Motor neuron (in vitro differentiated cells): ENCODE measurements around the gene TREH. TPM values are rescaled to one million over a fixed set of nuclear protein-coding genes. Genes with fewer than 3 reads are reported as not detected.

Experiments used
- ATAC-seq, 8 experiments: fragments of 200-7000 bp; cut with Tn5 transposase; replicated peaks in 6 of 8; 2 replicates each; pipeline ENCODE4 v1.8.0; 2021; ENCODE audit warnings: mild to moderate bottlenecking in 8 of 8, moderate library complexity in 8 of 8
- H3K27ac ChIP-seq, 2 donors: fragments of 250-450 bp; sonication (Bioruptor Pico); 2 replicates each; pipeline ENCODE4 v1.9.0; 2021; ENCODE audit warnings: antibody characterized with exemption in 2 of 2, mild to moderate bottlenecking in 2 of 2, moderate library complexity in 1 of 2
- H3K4me1 ChIP-seq, 2 donors: fragments of 250-450 bp; sonication (Bioruptor Pico); replicated peaks in 1 of 2; 2 replicates each; pipeline ENCODE4 v1.6.1; 2021; ENCODE audit warnings: antibody characterized with exemption in 2 of 2, mild to moderate bottlenecking in 2 of 2, moderate library complexity in 1 of 2
- H3K4me3 ChIP-seq, 5 donors: fragments of 250-450 bp; sonication (Bioruptor Pico); 2 replicates each; pipeline ENCODE4 v1.9.0; 2021; ENCODE audit warnings: antibody characterized with exemption in 5 of 5, mild to moderate bottlenecking in 5 of 5, moderate library complexity in 4 of 5
- WGBS, 10 experiments: fragments of 450-650 bp; shearing (Covaris generic); methylation state at CpG; one replicate each; pipeline ENCODE4 v1.0.0; 2022; 5-methylcytosine and 5-hydroxymethylcytosine counted together
- in situ Hi-C, 9 experiments: fragments of 400-800 bp; cut with MboI; loops; one replicate each; pipeline ENCODE4 v1.15.0; 2021; ENCODE audit warnings: low sequenced_read_pairs in 9 of 9, low pct_unique_long_range_greater_than_20kb in 2 of 9; ENCODE audit not compliant: unreplicated experiment in 9 of 9
- total RNA-seq, 8 experiments: library from RNA; unstranded; fragments of 300-600 nt; gene quantifications; 2 replicates each; pipeline versions ENCODE4 v1.2.3 to v1.2.4, GENCODE V29; 2022

TREH gene
- total RNA-seq, 8 experiments from 2014 or later, result 0.31 to 2.4 (median 0.44) TPM

GRCh38 chr11:118649941-118650340 is 29.5 kb downstream of the TREH start:
- no peak overlapping the region for H3K4me3 ChIP-seq
- no peak overlapping the region for H3K27ac ChIP-seq
- H3K4me1 ChIP-seq, result no peaks in the 10 kb centered on the region
- in situ Hi-C loops, result no loop called here
- 83 to 100% (median 98%) methylated on average over 1 to 7 of the region's 10 CpGs; no CpG with 5 or more reads in 6 of the 10 experiments for WGBS, 10 experiments
- no peak for ATAC-seq

GRCh38 chr11:118648291-118648690 is 31.2 kb downstream of the TREH start:
- H3K27ac ChIP-seq, result no peak overlapping the region
- in situ Hi-C loops, result no loop called here
- H3K4me1 ChIP-seq, result no peaks in the 10 kb centered on the region
- H3K4me3 ChIP-seq, result no peak overlapping the region
- whole genome bisulfite sequencing, 10 experiments, result 0 to 100% (median 80%) methylated on average over 1 to 4 of the region's 5 CpGs; no CpG with 5 or more reads in 3 of the 10 experiments
- no peak for ATAC-seq

- in situ Hi-C loops, result no loop called here
- WGBS, 10 experiments, result 80 to 100% (median 89%) methylated on average over 1 to 3 of the region's 3 CpGs; no CpG with 5 or more reads in 3 of the 10 experiments
- Histone ChIP-seq H3K27ac (no peak overlapping the region), H3K4me3 (no peak overlapping the region), H3K4me1 (no peaks in the 10 kb centered on the region)
- no peak for ATAC-seq
These were observed 33.1 kb downstream of the TREH start for GRCh38 chr11:118646393-118646792.

GRCh38 chr11:118645066-118645715 is 34.3 kb downstream of the TREH start:
- in situ Hi-C loops, result no loop called here
- H3K27ac ChIP-seq, result no peak overlapping the region
- no peak for ATAC-seq
- no peaks in the 10 kb centered on the region for H3K4me1 ChIP-seq
- 80 to 100% (median 94%) methylated on average over 1 to 11 of the region's 24 CpGs; no CpG with 5 or more reads in 4 of the 10 experiments for WGBS, 10 experiments
- no peak overlapping the region for H3K4me3 ChIP-seq

- Histone ChIP-seq H3K4me1 (no peaks in the 10 kb centered on the region), H3K4me3 (no peak overlapping the region), H3K27ac (no peak overlapping the region)
- 80% methylated on average over 1 of the region's 10 CpGs; no CpG with 5 or more reads in 9 of the 10 experiments for WGBS, 10 experiments
- in situ Hi-C loops, result no loop called here
- no peak for ATAC-seq
These were observed 35.0 kb downstream of the TREH start for GRCh38 chr11:118644496-118644895.

GRCh38 chr11:118643995-118644345 is 35.5 kb downstream of the TREH start:
- no peak for ATAC-seq
- WGBS, 10 experiments, result 85 to 100% methylated on average over 4 of the region's 7 CpGs; no CpG with 5 or more reads in 8 of the 10 experiments
- in situ Hi-C loops, result no loop called here
- H3K27ac ChIP-seq, result no peak overlapping the region
- H3K4me1 ChIP-seq, result no peaks in the 10 kb centered on the region
- H3K4me3 ChIP-seq, result no peak overlapping the region

- H3K4me3 ChIP-seq, result no peak overlapping the region
- no peak overlapping the region for H3K27ac ChIP-seq
- peak in 1 of 8 experiments; percentile 5 for ATAC-seq
- WGBS, 10 experiments, result 0 to 82% (median 71%) methylated on average over 1 to 2 of the region's 11 CpGs; no CpG with 5 or more reads in 6 of the 10 experiments
- in situ Hi-C loops, result no loop called here
- no peaks in the 10 kb centered on the region for H3K4me1 ChIP-seq
These were observed 36.1 kb downstream of the TREH start for GRCh38 chr11:118643142-118643994.

- H3K27ac ChIP-seq, result no peak overlapping the region
- in situ Hi-C loops, result no loop called here
- H3K4me3 ChIP-seq, result no peak overlapping the region
- peak in 3 of 8 experiments; percentile 31 to 54 (median 51) for ATAC-seq
- H3K4me1 ChIP-seq, result no peaks in the 10 kb centered on the region
- 78 to 87% (median 80%) methylated on average over 1 to 9 of the region's 11 CpGs; no CpG with 5 or more reads in 7 of the 10 experiments for WGBS, 10 experiments
These were observed 37.9 kb downstream of the TREH start for GRCh38 chr11:118641397-118642019.

- H3K27ac ChIP-seq, result no peak overlapping the region
- ATAC-seq, result peak in 5 of 8 experiments; percentile 19 to 77 (median 40)
These were observed 38.9 kb downstream of the TREH start for GRCh38 chr11:118640332-118641154.

GRCh38 chr11:118639899-118640298 is 39.6 kb downstream of the TREH start:
- H3K4me3 ChIP-seq, result no peak overlapping the region
- in situ Hi-C loops, result no loop called here
- no peak overlapping the region for H3K27ac ChIP-seq
- H3K4me1 ChIP-seq, result peaks cover 8 to 9% of the 10 kb centered on the region in 2 donors
- WGBS, 10 experiments, result 94 to 100% methylated on average over 2 of the region's 4 CpGs; no CpG with 5 or more reads in 8 of the 10 experiments
- ATAC-seq, result peak in 1 of 8 experiments; percentile 28

More at GRCh38 chr11:118640332-118641154, 38.9 kb downstream of the TREH start:
- WGBS, 10 experiments, result 86 to 100% (median 96%) methylated on average over 1 to 3 of the region's 5 CpGs; no CpG with 5 or more reads in 6 of the 10 experiments
- Histone ChIP-seq H3K4me1 (peaks cover 2% of the 10 kb centered on the region in 2 donors), H3K4me3 (no peak overlapping the region)
- in situ Hi-C loops, result no loop called here

GRCh38 chr11:118638726-118639125 is 40.7 kb downstream of the TREH start:
- peaks cover 20 to 21% of the 10 kb centered on the region in 2 donors for H3K4me1 ChIP-seq
- no peak overlapping the region for H3K27ac ChIP-seq
- ATAC-seq, result no peak
- in situ Hi-C loops, result no loop called here
- H3K4me3 ChIP-seq, result no peak overlapping the region
- whole genome bisulfite sequencing, 10 experiments, result no CpG with 5 or more reads among the region's 6 CpGs

GRCh38 chr11:118636569-118637290 is 42.7 kb downstream of the TREH start:
- H3K4me1 ChIP-seq, result peaks cover 22 to 26% of the 10 kb centered on the region in 2 donors
- H3K4me3 ChIP-seq, result no peak overlapping the region
- in situ Hi-C loops, result no loop called here
- WGBS, 10 experiments, result 80 to 100% (median 95%) methylated on average over 1 to 7 of the region's 8 CpGs; no CpG with 5 or more reads in 1 of the 10 experiments
- no peak overlapping the region for H3K27ac ChIP-seq
- no peak for ATAC-seq
